Neutrophil (primary cell): ENCODE results near the gene SATB1.

Experiments
- H3K27ac ChIP-seq: fragments of 200-600 bp; sonication (generic); 2 replicates; pipeline ENCODE4 v1.5.1; 2016; ENCODE audit warnings: mild to moderate bottlenecking, moderate library complexity
- H3K27me3 ChIP-seq: fragments of 200-600 bp; sonication (generic); 2 replicates; pipeline ENCODE4 v1.6.0; 2016; ENCODE audit warnings: mild to moderate bottlenecking
- H3K36me3 ChIP-seq: fragments of 200-600 bp; sonication (generic); 2 replicates; pipeline ENCODE4 v1.5.1; 2017
- H3K4me1 ChIP-seq, 2 experiments: fragments of 200-600 bp in 1 of 2; sonication (generic) in 1 of 2; 1 replicate in 1 of 2; 2 replicates in 1 of 2; pipeline versions ENCODE4 v1.5.1 to v1.6.1; 2013 to 2016; ENCODE audit warnings: low read depth in 1 of 2, low read length in 1 of 2, mild to moderate bottlenecking in 1 of 2, moderate library complexity in 1 of 2; ENCODE audit not compliant: control insufficient read depth in 1 of 2, insufficient read depth in 1 of 2
- H3K4me3 ChIP-seq, 2 experiments: fragments of 200-600 bp in 1 of 2; sonication (generic) in 1 of 2; 1 replicate in 1 of 2; 2 replicates in 1 of 2; pipeline ENCODE4 v1.5.1; 2013 to 2016; ENCODE audit warnings: low read depth in 1 of 2, low read length in 1 of 2, mild to moderate bottlenecking in 1 of 2, moderate library complexity in 1 of 2
- H3K9me3 ChIP-seq: fragments of 200-600 bp; sonication (generic); 2 replicates; pipeline ENCODE4 v1.5.1; 2016
- CTCF ChIP-seq: fragments of 200-600 bp; sonication (generic); IDR thresholded peaks from 2 replicates; pipeline ENCODE4 v1.5.1; 2016; ENCODE audit warnings: antibody characterized with exemption

Gene SATB1

GRCh38 chr3:18438586-18438985 is 13.4 kb upstream of the SATB1 start:
- Histone ChIP-seq H3K4me3 (no peak overlapping the region), H3K9me3 (no peaks in the 10 kb centered on the region), H3K27ac (no peak overlapping the region), H3K27me3 (no peaks in the 10 kb centered on the region), H3K36me3 (no peaks in the 10 kb centered on the region), H3K4me1 (peaks cover 4 to 14% of the 10 kb centered on the region in 2 experiments)
- TF ChIP-seq CTCF: no peak

- Histone ChIP-seq H3K9me3 (no peaks in the 10 kb centered on the region), H3K4me1 (peaks cover 0 to 8% of the 10 kb centered on the region in 2 experiments), H3K27me3 (no peaks in the 10 kb centered on the region), H3K27ac (no peak overlapping the region), H3K36me3 (no peaks in the 10 kb centered on the region), H3K4me3 (no peak overlapping the region)
- TF ChIP-seq CTCF: no peak
These were observed 11.1 kb upstream of the SATB1 start for GRCh38 chr3:18436213-18436612.

- no peak overlapping the region for H3K4me3 ChIP-seq
- H3K36me3 ChIP-seq: no peaks in the 10 kb centered on the region
- no peak for TF ChIP-seq CTCF
- no peaks in the 10 kb centered on the region for H3K27me3 ChIP-seq
- no peak overlapping the region for H3K27ac ChIP-seq
- no peaks in the 10 kb centered on the region for H3K9me3 ChIP-seq
- H3K4me1 ChIP-seq: peaks cover 0 to 9% of the 10 kb centered on the region in 2 experiments
These were observed 9.6 kb upstream of the SATB1 start for GRCh38 chr3:18434711-18435110.

GRCh38 chr3:18432752-18433151 is 7.6 kb upstream of the SATB1 start:
- TF ChIP-seq CTCF: no peak
- H3K9me3 ChIP-seq: no peaks in the 10 kb centered on the region
- H3K4me3 ChIP-seq: no peak overlapping the region
- no peaks in the 10 kb centered on the region for H3K27me3 ChIP-seq
- no peaks in the 10 kb centered on the region for H3K36me3 ChIP-seq
- H3K4me1 ChIP-seq: peaks cover 8 to 21% of the 10 kb centered on the region in 2 experiments
- no peak overlapping the region for H3K27ac ChIP-seq

DNA sequence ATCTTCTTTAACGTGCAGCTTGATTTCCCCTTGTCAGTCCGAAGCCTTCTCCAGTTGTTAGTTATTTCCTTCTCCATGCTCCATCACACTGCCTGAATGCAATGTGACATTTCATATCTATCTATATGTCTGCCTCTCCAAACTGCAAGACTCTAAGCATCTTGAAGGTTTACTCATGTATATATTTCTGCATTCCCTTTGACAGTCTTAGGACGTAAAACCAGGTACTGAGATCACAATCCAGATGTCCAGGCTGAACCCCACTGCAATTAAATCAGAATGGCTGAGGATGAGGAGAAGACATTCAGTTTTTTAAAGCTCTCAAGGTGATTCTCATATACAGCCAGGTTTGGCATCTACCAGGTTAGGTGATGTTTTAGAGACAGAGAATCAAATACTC is 6.1 kb upstream of the SATB1 start:
- TF ChIP-seq CTCF: no peak
- Histone ChIP-seq H3K4me1 (peaks cover 8 to 21% of the 10 kb centered on the region in 2 experiments), H3K9me3 (no peaks in the 10 kb centered on the region), H3K36me3 (no peaks in the 10 kb centered on the region), H3K27me3 (no peaks in the 10 kb centered on the region), H3K4me3 (no peak overlapping the region), H3K27ac (no peak overlapping the region)
